Right lobe of liver (tissue), 6 donors: Measurements from ENCODE around the gene STK24. TPM values are rescaled to one million over a fixed set of nuclear protein-coding genes. Genes with fewer than 3 reads are reported as not detected.
A peak's percentile ranks its signal among the peaks of the same experiment; 100 is the strongest.

Source experiments
- ATAC-seq, 4 donors: fragments of 200-7000 bp; cut with Tn5 transposase; one replicate each; pipeline ENCODE4 v1.9.1; 2020; ENCODE audit warnings: mild to moderate bottlenecking in 4 of 4, moderate library complexity in 4 of 4
- DNase-seq, 3 donors: peaks; one replicate each; pipeline ENCODE4 v3.0.0-alpha.2; 2020
- H3K27ac ChIP-seq, 3 donors: fragments of 200-600 bp; one replicate each; pipeline ENCODE4 v1.8.0; 2022
- H3K27me3 ChIP-seq, 2 donors: fragments of 200-600 bp; one replicate each; pipeline ENCODE4 v1.8.0; 2022
- H3K36me3 ChIP-seq, 4 donors: fragments of 200-600 bp; sonication (generic) in 1 of 4; one replicate each; pipeline versions ENCODE4 v1.5.1 to v1.8.0; 2017 to 2022; ENCODE audit warnings: control low read depth in 1 of 4
- H3K4me1 ChIP-seq, 4 donors: fragments of 200-600 bp; sonication (generic) in 1 of 4; one replicate each; pipeline versions ENCODE4 v1.5.1 to v1.8.0; 2017 to 2022; ENCODE audit warnings: control low read depth in 1 of 4
- H3K4me3 ChIP-seq, 3 donors: fragments of 200-600 bp; one replicate each; pipeline ENCODE4 v1.8.0; 2022
- H3K9me3 ChIP-seq, 4 donors: fragments of 200-600 bp; sonication (generic) in 1 of 4; one replicate each; pipeline versions ENCODE4 v1.5.1 to v1.8.0; 2017 to 2022; ENCODE audit warnings: control low read depth in 1 of 4
- CTCF ChIP-seq, 4 donors: fragments of 200-600 bp in 3 of 4; fragments of 450-650 bp in 1 of 4; IDR thresholded peaks; one replicate each; pipeline versions ENCODE4 v1.5.1 to v1.8.0; 2016 to 2022; ENCODE audit warnings: antibody characterized with exemption in 4 of 4, mild to moderate bottlenecking in 2 of 4
- POLR2A ChIP-seq: fragments of 450-650 bp; IDR thresholded peaks from one replicate; pipeline ENCODE4 v1.6.1; 2017; ENCODE audit warnings: antibody characterized with exemption, mild to moderate bottlenecking
- WGBS: methylation state at CpG from one replicate; pipeline ENCODE4 v1.1.6; 2018; ENCODE audit warnings: low coverage, low lambda C conversion rate; ENCODE audit not compliant: insufficient coverage; ENCODE audit errors: missing lambda C conversion rate; 5-methylcytosine and 5-hydroxymethylcytosine counted together
- intact Hi-C, 2 donors: fragments of 100-400 bp; cut with DNase I; formaldehyde crosslinking; loops; one replicate each; pipeline versions ENCODE4 v1.11.2 to v1.14.1; 2022
- total RNA-seq, 6 experiments: library from RNA; depleted of rRNA in 2 of 6; stranded (reverse); fragments of >200 nt in 2 of 6; fragmentation: NEBNext Ultra II Directional in 3 of 6; extraction: Animal tissue kit (Norgen Biotek cat#: 25700) in 3 of 6; gene quantifications; one replicate each; pipeline versions ENCODE4 v1.1.0 to v1.2.4, GENCODE V29; 2016 to 2023
- donor health status: DM: no; HTN: yes; CAD: no.
- donor health status: DM: no; HTN: no; CAD: no.
- donor health status: DM: no; HTN: no; CAD: no.
- donor health status: DM: no; HTN: yes; CAD: no.
- donor health status: DM: no; HTN: yes; CAD: no.

STK24 gene
- total RNA-seq, 6 experiments from 2014 or later, result 14.8 to 40.8 (median 28.6) TPM

- intact Hi-C loops, result no loop called here
- no peaks in the 10 kb centered on the region for H3K9me3 ChIP-seq
- DNase-seq, result no peak
- no peak overlapping the region for H3K4me3 ChIP-seq
- no peak overlapping the region for H3K27ac ChIP-seq
- WGBS, result 85% methylated on average over 6 of the region's 6 CpGs
- TF ChIP-seq POLR2A, result no peak
- no peak for TF ChIP-seq CTCF (IDR thresholded peaks at IDR 0.05)
- no peaks in the 10 kb centered on the region for H3K36me3 ChIP-seq
- ATAC-seq, result no peak
- peaks cover 0 to 68% (median 17%) of the 10 kb centered on the region in 4 donors for H3K4me1 ChIP-seq
- no peaks in the 10 kb centered on the region for H3K27me3 ChIP-seq
These were observed 83.7 kb downstream of the STK24 start for GRCh38 chr13:98493042-98493712.

- Histone ChIP-seq H3K27me3 (no peaks in the 10 kb centered on the region), H3K4me1 (peaks cover 0 to 68% (median 17%) of the 10 kb centered on the region in 4 donors), H3K9me3 (no peaks in the 10 kb centered on the region), H3K36me3 (no peaks in the 10 kb centered on the region), H3K4me3 (no peak overlapping the region), H3K27ac (no peak overlapping the region)
- no peak for TF ChIP-seq CTCF (IDR thresholded peaks at IDR 0.05)
- TF ChIP-seq POLR2A, result no peak
- no peak for ATAC-seq
- no peak for DNase-seq
- intact Hi-C loops, result no loop called here
- WGBS, result 89% methylated on average over 6 of the region's 6 CpGs
These were observed 84.4 kb downstream of the STK24 start for GRCh38 chr13:98492335-98493041.

GRCh38 chr13:98490866-98491265 is 86.0 kb downstream of the STK24 start:
- H3K27ac ChIP-seq, result peak overlapping the region in 2 of 3 donors; percentile 6 to 69
- no peaks in the 10 kb centered on the region for H3K9me3 ChIP-seq
- intact Hi-C loops, result no loop called here
- H3K27me3 ChIP-seq, result no peaks in the 10 kb centered on the region
- WGBS, result 75% methylated on average over 5 of the region's 8 CpGs
- no peak for DNase-seq
- H3K36me3 ChIP-seq, result no peaks in the 10 kb centered on the region
- H3K4me1 ChIP-seq, result peaks cover 0 to 55% (median 13%) of the 10 kb centered on the region in 4 donors
- H3K4me3 ChIP-seq, result no peak overlapping the region
- TF ChIP-seq CTCF (IDR thresholded peaks at IDR 0.05), result no peak
- TF ChIP-seq POLR2A, result no peak
- no peak for ATAC-seq

- 15% methylated on average over 9 of the region's 9 CpGs for WGBS
- H3K4me3 ChIP-seq, result no peak overlapping the region
- TF ChIP-seq POLR2A (no peak), CTCF (IDR thresholded peaks at IDR 0.05) (no peak)
- intact Hi-C loops, result no loop called here
- no peaks in the 10 kb centered on the region for H3K36me3 ChIP-seq
- H3K9me3 ChIP-seq, result no peaks in the 10 kb centered on the region
- H3K27me3 ChIP-seq, result no peaks in the 10 kb centered on the region
- peaks cover 0 to 54% (median 14%) of the 10 kb centered on the region in 4 donors for H3K4me1 ChIP-seq
- ATAC-seq (peak; percentile 62 to 76 (median 72)), DNase-seq (no peak)
- H3K27ac ChIP-seq, result peak overlapping the region in 2 of 3 donors; percentile 6 to 69
These were observed 86.6 kb downstream of the STK24 start for GRCh38 chr13:98490195-98490836.
